CD14-positive monocyte (primary cell): ENCODE measurements around the gene STK32B. TPM values are rescaled to one million over a fixed set of nuclear protein-coding genes. Genes with fewer than 3 reads are reported as not detected.

Experiments
- DNase-seq, 3 donors: peaks; one replicate each; pipeline ENCODE4 v3.0.0-alpha.2; 2011 to 2022
- H2AFZ ChIP-seq: 2 replicates; pipeline ENCODE4 v1.6.0; 2012; ENCODE audit warnings: mild to moderate bottlenecking, low read depth, low read length, inconsistent platforms; ENCODE audit not compliant: insufficient read depth, poor library complexity, severe bottlenecking
- H3K27ac ChIP-seq, 2 donors: 1 replicate in 1 of 2; 2 replicates in 1 of 2; pipeline ENCODE4 v1.5.1; 2012 to 2013; ENCODE audit warnings: low read length in 2 of 2, control low read depth in 1 of 2, inconsistent platforms in 1 of 2, low read depth in 1 of 2, mild to moderate bottlenecking in 1 of 2
- H3K27me3 ChIP-seq, 2 donors: one replicate each; pipeline versions ENCODE4 v1.6.0 to v1.6.1; 2011 to 2013; ENCODE audit warnings: low read length in 2 of 2; ENCODE audit not compliant: control insufficient read depth in 2 of 2, insufficient read depth in 2 of 2
- H3K36me3 ChIP-seq, 2 donors: replicated peaks in 1 of 2; 1 replicate in 1 of 2; 2 replicates in 1 of 2; pipeline versions ENCODE4 v1.5.1 to v1.6.1; 2012 to 2013; ENCODE audit warnings: low read length in 2 of 2, control low read depth in 1 of 2, inconsistent platforms in 1 of 2, mild to moderate bottlenecking in 1 of 2; ENCODE audit not compliant: insufficient read depth in 2 of 2, control insufficient read depth in 1 of 2
- H3K4me1 ChIP-seq, 2 donors: 1 replicate in 1 of 2; 2 replicates in 1 of 2; pipeline versions ENCODE4 v1.5.1 to v1.6.1; 2012 to 2013; ENCODE audit warnings: low read length in 2 of 2, control low read depth in 1 of 2, inconsistent platforms in 1 of 2, mild to moderate bottlenecking in 1 of 2, moderate library complexity in 1 of 2; ENCODE audit not compliant: insufficient read depth in 2 of 2, control insufficient read depth in 1 of 2
- H3K4me2 ChIP-seq: replicated peaks from 2 replicates; pipeline ENCODE3; 2012; ENCODE audit warnings: low read length, moderate library complexity, mild to moderate bottlenecking; ENCODE audit not compliant: poor library complexity, severe bottlenecking; ENCODE audit errors: extremely low read depth
- H3K4me3 ChIP-seq, 3 experiments: fragments of 200-600 bp in 1 of 3; sonication (generic) in 1 of 3; replicated peaks in 1 of 3; 1 replicate in 2 of 3; 2 replicates in 1 of 3; pipeline ENCODE4 v1.5.1; 2011 to 2013; ENCODE audit warnings: low read length in 3 of 3, mild to moderate bottlenecking in 3 of 3, control low read depth in 2 of 3, low read depth in 2 of 3, inconsistent platforms in 1 of 3, moderate library complexity in 1 of 3
- H3K79me2 ChIP-seq: 2 replicates; pipeline ENCODE4 v1.6.0; 2012; ENCODE audit warnings: mild to moderate bottlenecking, control low read depth, inconsistent platforms, low read length, moderate library complexity; ENCODE audit not compliant: insufficient read depth
- H3K9ac ChIP-seq: 2 replicates; pipeline ENCODE4 v1.6.0; 2017; ENCODE audit warnings: low read length, mild to moderate bottlenecking; ENCODE audit not compliant: insufficient read depth, poor library complexity, severe bottlenecking
- H3K9me3 ChIP-seq, 2 donors: replicated peaks in 1 of 2; 1 replicate in 1 of 2; 2 replicates in 1 of 2; pipeline versions ENCODE4 v1.5.1 to v1.6.1; 2012 to 2013; ENCODE audit warnings: low read length in 2 of 2, control low read depth in 1 of 2; ENCODE audit not compliant: control insufficient read depth in 1 of 2, insufficient read depth in 1 of 2
- H4K20me1 ChIP-seq: 2 replicates; pipeline ENCODE4 v1.6.0; 2012; ENCODE audit warnings: mild to moderate bottlenecking, low read length, control low read depth, moderate library complexity; ENCODE audit not compliant: insufficient read depth
- H3K27ac Mint-ChIP-seq, 7 donors: one replicate each; pipeline ENCODE4 v1.8.0; 2020; ENCODE audit warnings: mild to moderate bottlenecking in 7 of 7, mixed read lengths in 7 of 7, moderate library complexity in 6 of 7, inconsistent platforms in 2 of 7
- H3K27me3 Mint-ChIP-seq, 3 donors: one replicate each; pipeline ENCODE4 v1.8.0; 2021 to 2022; ENCODE audit warnings: low read depth in 3 of 3, mild to moderate bottlenecking in 3 of 3, mixed read lengths in 3 of 3, moderate library complexity in 3 of 3, inconsistent platforms in 1 of 3
- H3K36me3 Mint-ChIP-seq, 2 donors: one replicate each; pipeline ENCODE4 v1.8.0; 2020; ENCODE audit warnings: mixed read lengths in 2 of 2, inconsistent platforms in 1 of 2, mild to moderate bottlenecking in 1 of 2
- H3K4me1 Mint-ChIP-seq: one replicate; pipeline ENCODE4 v1.8.0; 2020; ENCODE audit warnings: mild to moderate bottlenecking, mixed read lengths
- H3K4me3 Mint-ChIP-seq, 2 donors: one replicate each; pipeline ENCODE4 v1.8.0; 2020; ENCODE audit warnings: mild to moderate bottlenecking in 2 of 2, mixed read lengths in 2 of 2, moderate library complexity in 1 of 2
- H3K9me3 Mint-ChIP-seq, 7 donors: one replicate each; pipeline ENCODE4 v1.8.0; 2020 to 2022; ENCODE audit warnings: mixed read lengths in 7 of 7, mild to moderate bottlenecking in 6 of 7, moderate library complexity in 6 of 7, inconsistent platforms in 2 of 7
- CTCF ChIP-seq: fragments of 200-600 bp; IDR thresholded peaks from one replicate; pipeline ENCODE4 v1.8.0; 2022; ENCODE audit warnings: antibody characterized with exemption, mild to moderate bottlenecking
- WGBS: methylation state at CpG from one replicate; pipeline ENCODE4 v1.1.5; 2013; ENCODE audit warnings: missing lambda C conversion rate; ENCODE audit not compliant: insufficient coverage; 5-methylcytosine and 5-hydroxymethylcytosine counted together
- intact Hi-C, 2 donors: fragments of 100-400 bp; cut with micrococcal nuclease; formaldehyde crosslinking; loops; one replicate each; pipeline versions ENCODE4 v1.15.0 to v1.15.1; 2023
- polyA plus RNA-seq, 3 donors: library from polyadenylated mRNA; depleted of rRNA in 1 of 3; unstranded in 2 of 3; stranded (reverse) in 1 of 3; fragments of 300-500 nt in 2 of 3; fragments of >200 nt in 1 of 3; fragmentation: Illumina TruSeq in 2 of 3; gene quantifications; 1 replicate in 2 of 3; 2 replicates in 1 of 3; pipeline ENCODE4 v1.2.3, GENCODE V29; 2012 to 2021

STK32B gene
- polyA plus RNA-seq, 3 donors, result 0.61 to 1.7 (median 0.75) TPM

DNA sequence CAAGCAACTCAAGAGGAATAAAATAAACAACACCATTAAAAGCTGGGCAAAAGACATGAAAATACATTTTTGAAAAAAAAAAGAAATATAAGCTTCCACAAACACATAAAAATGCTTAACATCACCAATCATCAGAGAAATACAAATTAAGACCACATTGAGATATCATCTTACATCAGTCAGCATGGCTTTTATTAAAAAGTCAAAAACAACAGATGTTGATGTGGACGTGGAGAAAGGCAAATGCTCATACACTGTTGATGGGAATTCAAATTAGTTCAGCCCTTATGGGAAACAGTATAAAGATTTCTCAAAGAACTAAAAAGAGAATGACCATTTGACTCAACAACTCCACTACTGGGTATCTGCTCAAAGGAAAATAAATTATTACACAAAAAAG lies 59.6 kb downstream of the STK32B start:
- no peak overlapping the region for H3K27ac Mint-ChIP-seq
- Histone ChIP-seq H3K4me3 (no peak overlapping the region), H3K9ac (no peak overlapping the region), H3K4me2 (no peak overlapping the region), H4K20me1 (no peaks in the 10 kb centered on the region), H3K9me3 (no peaks in the 10 kb centered on the region), H3K79me2 (no peaks in the 10 kb centered on the region), H3K4me1 (no peaks in the 10 kb centered on the region), H3K27me3 (no peaks in the 10 kb centered on the region), H2AFZ (no peak overlapping the region), H3K36me3 (no peaks in the 10 kb centered on the region), H3K27ac (no peak overlapping the region)
- peaks cover 0 to 3% (median 0%) of the 10 kb centered on the region in 7 donors for H3K9me3 Mint-ChIP-seq
- no peaks in the 10 kb centered on the region for H3K36me3 Mint-ChIP-seq
- peaks cover 0 to 2% (median 0%) of the 10 kb centered on the region in 3 donors for H3K27me3 Mint-ChIP-seq
- no peaks in the 10 kb centered on the region for H3K4me1 Mint-ChIP-seq
- H3K4me3 Mint-ChIP-seq, result no peak overlapping the region
- TF ChIP-seq CTCF, result no peak
- intact Hi-C loops, result no loop called here
- no CpG with 5 or more reads among the region's 1 CpG for WGBS
- no peak for DNase-seq

DNA sequence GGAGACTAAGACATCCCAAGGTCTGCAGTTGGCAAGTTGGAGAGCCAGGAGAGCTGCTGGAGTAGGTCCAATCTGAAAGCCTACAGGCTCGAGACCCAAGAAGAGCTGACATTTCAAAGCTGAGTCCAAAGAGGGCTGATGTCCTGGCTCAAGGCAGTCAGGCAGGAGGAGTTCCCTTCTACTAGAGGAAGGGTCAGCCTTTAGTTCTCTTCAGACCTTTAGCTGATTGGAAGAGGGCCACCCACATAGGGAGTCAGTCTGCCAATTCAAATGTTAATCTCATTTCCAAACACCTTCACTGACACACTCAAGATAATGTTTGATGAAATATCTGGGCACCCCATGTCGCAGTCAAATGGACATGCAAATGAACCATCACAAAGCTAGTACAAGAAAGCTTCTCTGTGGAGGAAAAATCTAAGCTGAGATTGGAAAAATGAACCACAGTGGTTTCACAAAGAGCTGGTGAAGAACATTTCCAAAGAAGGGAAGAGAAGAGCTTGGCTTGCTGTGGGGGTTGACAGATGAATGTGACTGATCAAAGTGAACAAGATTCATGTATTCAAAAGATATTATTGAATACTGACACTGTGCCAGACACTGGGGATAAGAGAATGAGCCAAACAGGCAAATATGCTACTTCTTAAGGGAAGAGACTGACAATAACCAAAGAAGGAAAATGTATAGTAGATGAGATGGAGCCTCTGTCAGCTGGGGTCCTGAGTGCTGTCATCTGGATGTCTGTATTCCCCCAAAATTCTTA lies 61.2 kb downstream of the STK32B start:
- Mint-ChIP-seq H3K27me3 (peaks cover 0 to 2% (median 0%) of the 10 kb centered on the region in 3 donors), H3K36me3 (no peaks in the 10 kb centered on the region), H3K4me3 (no peak overlapping the region), H3K9me3 (peaks cover 0 to 6% (median 3%) of the 10 kb centered on the region in 7 donors), H3K27ac (no peak overlapping the region), H3K4me1 (no peaks in the 10 kb centered on the region)
- no peak for TF ChIP-seq CTCF
- no peak overlapping the region for H3K4me3 ChIP-seq
- intact Hi-C loops, result no loop called here
- H3K4me2 ChIP-seq, result no peak overlapping the region
- H3K79me2 ChIP-seq, result no peaks in the 10 kb centered on the region
- no peaks in the 10 kb centered on the region for H3K4me1 ChIP-seq
- H3K27me3 ChIP-seq, result no peaks in the 10 kb centered on the region
- no peak overlapping the region for H3K9ac ChIP-seq
- H3K36me3 ChIP-seq, result no peaks in the 10 kb centered on the region
- H2AFZ ChIP-seq, result no peak overlapping the region
- H3K27ac ChIP-seq, result no peak overlapping the region
- H4K20me1 ChIP-seq, result no peaks in the 10 kb centered on the region
- H3K9me3 ChIP-seq, result no peaks in the 10 kb centered on the region
- no peak for DNase-seq
- 100% methylated on average over 1 of the region's 2 CpGs for WGBS
